HK-2 (cell line): ENCODE data around the gene INHA.

Experiments used
- DNase-seq: peaks from one replicate; pipeline ENCODE4 v3.0.0-alpha.2; 2018; ENCODE audit not compliant: unreplicated experiment

Gene INHA

GRCh38 chr2:219611866-219612576 is 39.9 kb downstream of the INHA start:
- no peak for DNase-seq

GRCh38 chr2:219612577-219613286 is 40.6 kb downstream of the INHA start:
- DNase-seq: no peak

- no peak for DNase-seq
Observed at GRCh38 chr2:219613461-219614070, 41.5 kb downstream of the INHA start.

GRCh38 chr2:219614076-219614860 is 42.2 kb downstream of the INHA start:
- DNase-seq: no peak

GRCh38 chr2:219615036-219615435 is 42.9 kb downstream of the INHA start:
- no peak for DNase-seq

GRCh38 chr2:219615894-219616293 is 43.8 kb downstream of the INHA start:
- no peak for DNase-seq

- no peak for DNase-seq
Observed at GRCh38 chr2:219616550-219616949, 44.4 kb downstream of the INHA start.

- DNase-seq: no peak
Observed at GRCh38 chr2:219618733-219619122, 46.6 kb downstream of the INHA start.

- DNase-seq: no peak
Observed at GRCh38 chr2:219619235-219619634, 47.1 kb downstream of the INHA start.

- DNase-seq: no peak
Observed at GRCh38 chr2:219620546-219620945, 48.4 kb downstream of the INHA start.

GRCh38 chr2:219621935-219622334 is 49.8 kb downstream of the INHA start:
- DNase-seq: no peak

GRCh38 chr2:219622472-219622871 is 50.4 kb downstream of the INHA start:
- DNase-seq: no peak

GRCh38 chr2:219624565-219624964 is 52.5 kb downstream of the INHA start:
- no peak for DNase-seq

- DNase-seq: no peak
Observed at GRCh38 chr2:219625179-219625578, 53.1 kb downstream of the INHA start.
